CD4-positive, alpha-beta T cell treated with Interferon alpha-2 for 1 hour (primary cell): ENCODE data around the gene PLXNA4.

Experiments
- DNase-seq, 2 donors: peaks; one replicate each; pipeline ENCODE4 v3.0.0-alpha.2; 2020 to 2022

Gene PLXNA4

GRCh38 chr7:132500727-132501440 lies 75.4 kb downstream of the PLXNA4 start:
- DNase-seq: no peak

- no peak for DNase-seq
These were observed 76.8 kb downstream of the PLXNA4 start for GRCh38 chr7:132499487-132499886.

GRCh38 chr7:132499065-132499464 lies 77.2 kb downstream of the PLXNA4 start:
- no peak for DNase-seq

- no peak for DNase-seq
These were observed 78.0 kb downstream of the PLXNA4 start for GRCh38 chr7:132498319-132498718.

- no peak for DNase-seq
These were observed 79.2 kb downstream of the PLXNA4 start for GRCh38 chr7:132497098-132497497.

- DNase-seq: no peak
These were observed 80.3 kb downstream of the PLXNA4 start for GRCh38 chr7:132495936-132496335.

GRCh38 chr7:132494474-132494873 lies 81.8 kb downstream of the PLXNA4 start:
- DNase-seq: no peak

- no peak for DNase-seq
These were observed 83.3 kb downstream of the PLXNA4 start for GRCh38 chr7:132492823-132493445.

GRCh38 chr7:132491391-132491945 lies 84.8 kb downstream of the PLXNA4 start:
- DNase-seq: no peak

GRCh38 chr7:132490474-132490873 lies 85.8 kb downstream of the PLXNA4 start:
- no peak for DNase-seq

- DNase-seq: no peak
These were observed 86.5 kb downstream of the PLXNA4 start for GRCh38 chr7:132489776-132490237.

GRCh38 chr7:132488634-132489302 lies 87.5 kb downstream of the PLXNA4 start:
- DNase-seq: no peak

- DNase-seq: no peak
These were observed 90.0 kb downstream of the PLXNA4 start for GRCh38 chr7:132486274-132486610.

- DNase-seq: peak; percentile 50 to 67
These were observed 90.5 kb downstream of the PLXNA4 start for GRCh38 chr7:132485600-132486273.

- DNase-seq: no peak
These were observed 91.1 kb downstream of the PLXNA4 start for GRCh38 chr7:132485136-132485535.

- no peak for DNase-seq
These were observed 93.4 kb downstream of the PLXNA4 start for GRCh38 chr7:132482866-132483265.

- DNase-seq: no peak
These were observed 95.7 kb downstream of the PLXNA4 start for GRCh38 chr7:132480534-132480933.

GRCh38 chr7:132476541-132476940 lies 99.7 kb downstream of the PLXNA4 start:
- DNase-seq: no peak

- no peak for DNase-seq
These were observed 100.6 kb downstream of the PLXNA4 start for GRCh38 chr7:132475669-132476116.

- no peak for DNase-seq
These were observed 101.1 kb downstream of the PLXNA4 start for GRCh38 chr7:132475037-132475668.

- no peak for DNase-seq
These were observed 103.7 kb downstream of the PLXNA4 start for GRCh38 chr7:132472463-132473120.

- DNase-seq: no peak
These were observed 104.8 kb downstream of the PLXNA4 start for GRCh38 chr7:132471515-132471914.
